ENCODE results near the gene ITGB1. TPM values are rescaled to one million over a fixed set of nuclear protein-coding genes. Genes with fewer than 3 reads are reported as not detected.

The ITGB1 gene
- total and polyA plus RNA-seq, 7 experiments from 2014 or later, result 26.5 to 205 (median 53.5) TPM

DNA sequence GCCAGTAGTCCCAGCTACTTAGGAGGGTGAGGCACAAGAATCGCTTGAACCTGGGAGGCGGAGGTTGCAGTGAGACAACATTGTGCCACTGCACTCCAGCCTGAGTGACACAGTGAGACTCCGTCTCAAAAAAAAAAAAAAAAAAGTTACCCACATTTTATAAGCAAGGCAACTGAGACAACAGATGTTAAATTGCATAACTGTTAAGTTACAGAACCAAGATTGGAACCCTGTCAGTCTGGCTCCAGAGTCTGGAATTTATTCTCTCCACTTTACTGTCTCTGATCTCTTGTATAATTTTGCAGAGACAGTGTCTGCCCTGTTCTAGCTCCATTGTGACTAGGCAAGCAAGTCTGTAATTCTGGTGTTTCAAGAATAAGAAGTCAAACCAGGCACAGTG, 6.2 kb upstream of the ITGB1 start:
- Histone ChIP-seq H3K4me1 (ENCODE audit: control insufficient read depth in 2 of 2, insufficient read depth in 2 of 2, low read length in 2 of 2) (no peaks in the 10 kb centered on the region), H3K9me3 (ENCODE audit: control insufficient read depth in 2 of 3, low read length in 3 of 3) (no peaks in the 10 kb centered on the region), H3K36me3 (ENCODE audit: control insufficient read depth in 2 of 3, insufficient read depth in 3 of 3, low read length in 3 of 3) (no peaks in the 10 kb centered on the region), H3K27me3 (ENCODE audit: control insufficient read depth in 2 of 2, insufficient read depth in 2 of 2, low read length in 2 of 2) (no peaks in the 10 kb centered on the region), H3K27ac (ENCODE audit: low read depth, low read length) (no peak overlapping the region), H3K4me3 (ENCODE audit: low read length) (no peak overlapping the region)
- Mint-ChIP-seq H3K9me3 (peaks cover 0 to 2% (median 0%) of the 10 kb centered on the region in 11 donors), H3K4me1 (peaks cover 0 to 18% (median 16%) of the 10 kb centered on the region in 7 donors), H3K4me3 (no peak overlapping the region), H3K27ac (no peak overlapping the region), H3K36me3 (peaks cover 0 to 4% (median 0%) of the 10 kb centered on the region in 5 donors), H3K27me3 (peaks cover 0 to 19% (median 0%) of the 10 kb centered on the region in 5 donors)
- ChIA-PET CTCF (no interaction called here), POLR2A (interaction anchor here (0.6 kb wide), 1 partner anchor 12 kb away, joined by 3 read pairs; no protein-coding TSS in a partner anchor)
- intact Hi-C loops (cut with micrococcal nuclease), result no loop called here
- ATAC-seq (no peak), DNase-seq (no peak)

DNA sequence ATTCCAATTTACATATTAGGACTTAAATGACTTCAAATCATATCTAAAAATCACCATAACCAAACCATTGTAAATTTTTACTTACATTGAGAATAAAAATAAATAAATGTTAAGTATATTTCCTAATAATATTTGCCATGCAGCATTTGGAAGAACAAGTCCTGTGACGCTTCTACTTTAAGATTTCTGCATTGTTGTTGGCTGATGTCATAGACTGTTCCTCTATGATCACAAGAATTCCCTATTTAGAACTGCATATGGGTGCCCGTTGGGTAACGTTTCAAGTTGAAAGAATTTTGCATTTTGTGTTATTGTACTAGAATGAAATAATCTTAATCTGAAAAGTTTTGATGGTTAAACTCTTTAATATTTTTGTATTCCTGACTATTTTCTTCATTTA, 5.1 kb upstream of the ITGB1 start:
- ChIA-PET POLR2A (no interaction called here), CTCF (no interaction called here)
- Mint-ChIP-seq H3K4me1 (peaks cover 8 to 26% (median 23%) of the 10 kb centered on the region in 7 donors), H3K4me3 (no peak overlapping the region), H3K9me3 (peaks cover 0 to 2% (median 0%) of the 10 kb centered on the region in 11 donors), H3K27ac (no peak overlapping the region), H3K36me3 (peaks cover 0 to 4% (median 0%) of the 10 kb centered on the region in 5 donors), H3K27me3 (peaks cover 0 to 26% (median 0%) of the 10 kb centered on the region in 5 donors)
- Histone ChIP-seq H3K9me3 (ENCODE audit: control insufficient read depth in 2 of 3, low read length in 3 of 3) (no peaks in the 10 kb centered on the region), H3K4me1 (ENCODE audit: control insufficient read depth in 2 of 2, insufficient read depth in 2 of 2, low read length in 2 of 2) (no peaks in the 10 kb centered on the region), H3K36me3 (ENCODE audit: control insufficient read depth in 2 of 3, insufficient read depth in 3 of 3, low read length in 3 of 3) (no peaks in the 10 kb centered on the region), H3K4me3 (ENCODE audit: low read length) (no peak overlapping the region), H3K27ac (ENCODE audit: low read depth, low read length) (no peak overlapping the region), H3K27me3 (ENCODE audit: control insufficient read depth in 2 of 2, insufficient read depth in 2 of 2, low read length in 2 of 2) (no peaks in the 10 kb centered on the region)
- ATAC-seq (no peak), DNase-seq (no peak)
- intact Hi-C loops (cut with micrococcal nuclease), result no loop called here

DNA sequence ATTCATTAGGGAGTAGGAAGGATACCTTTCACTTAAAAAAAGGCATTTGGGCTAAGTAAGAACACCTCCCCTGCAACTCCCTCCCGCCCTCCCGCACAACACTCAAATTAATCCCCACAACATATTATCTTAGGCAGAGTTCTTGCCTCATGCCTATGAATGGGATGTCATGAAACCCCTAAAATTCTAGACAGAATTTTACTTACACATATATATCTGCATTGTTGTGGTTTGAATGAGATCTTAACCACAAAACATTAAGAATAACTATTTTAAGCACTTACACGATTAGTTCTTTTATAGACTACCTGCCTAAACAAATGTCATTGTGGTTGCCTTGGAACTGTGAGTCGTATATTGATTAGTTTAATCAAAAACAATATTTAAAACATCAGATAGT, 4.5 kb upstream of the ITGB1 start:
- Histone ChIP-seq H3K4me3 (ENCODE audit: low read length) (no peak overlapping the region), H3K4me1 (ENCODE audit: control insufficient read depth in 2 of 2, insufficient read depth in 2 of 2, low read length in 2 of 2) (no peaks in the 10 kb centered on the region), H3K27me3 (ENCODE audit: control insufficient read depth in 2 of 2, insufficient read depth in 2 of 2, low read length in 2 of 2) (no peaks in the 10 kb centered on the region), H3K36me3 (ENCODE audit: control insufficient read depth in 2 of 3, insufficient read depth in 3 of 3, low read length in 3 of 3) (no peaks in the 10 kb centered on the region), H3K9me3 (ENCODE audit: control insufficient read depth in 2 of 3, low read length in 3 of 3) (no peaks in the 10 kb centered on the region), H3K27ac (ENCODE audit: low read depth, low read length) (no peak overlapping the region)
- peaks cover 0 to 4% (median 0%) of the 10 kb centered on the region in 5 donors for H3K36me3 Mint-ChIP-seq
- intact Hi-C loops (cut with micrococcal nuclease), result loop anchor here in 1 of 2 donors (1.0 kb wide), 1 partner anchor 47 kb away; no protein-coding TSS in a partner anchor
- POLR2A ChIA-PET, result interaction anchor here (1.2 kb wide), 1 partner anchor 17 kb away, joined by 4 read pairs; no protein-coding TSS in a partner anchor
- peaks cover 0 to 26% (median 0%) of the 10 kb centered on the region in 5 donors for H3K27me3 Mint-ChIP-seq
- no peak for ATAC-seq
- H3K9me3 Mint-ChIP-seq, result peaks cover 0 to 2% (median 0%) of the 10 kb centered on the region in 11 donors
- CTCF ChIA-PET, result no interaction called here
- peaks cover 8 to 26% (median 23%) of the 10 kb centered on the region in 7 donors for H3K4me1 Mint-ChIP-seq
- no peak overlapping the region for H3K27ac Mint-ChIP-seq
- no peak overlapping the region for H3K4me3 Mint-ChIP-seq
- DNase-seq, result no peak

DNA sequence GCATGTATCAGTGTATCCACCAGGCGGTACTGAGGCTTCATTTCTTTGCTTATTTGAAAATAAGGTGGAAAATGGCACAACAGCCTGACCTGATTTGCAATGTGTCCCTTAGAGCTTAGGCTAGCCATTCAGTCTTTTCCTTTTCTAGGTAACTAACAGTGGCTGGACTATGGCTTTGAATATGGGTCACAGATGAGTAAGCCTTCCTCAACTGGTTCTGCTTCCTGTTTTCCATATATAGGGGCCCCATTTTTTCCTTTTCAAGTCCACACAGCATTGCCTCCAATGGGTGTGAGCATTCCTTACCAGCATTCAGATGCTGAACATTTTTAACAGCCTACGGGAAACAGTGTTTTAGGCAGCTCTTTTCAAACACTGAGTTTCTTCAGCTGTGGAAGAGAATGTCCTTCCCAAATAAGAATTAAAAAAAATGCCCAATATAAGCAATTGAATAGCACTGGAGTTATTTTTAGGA, 3.9 kb upstream of the ITGB1 start:
- Mint-ChIP-seq H3K27me3 (peaks cover 0 to 24% (median 0%) of the 10 kb centered on the region in 5 donors), H3K27ac (no peak overlapping the region), H3K9me3 (peaks cover 0 to 2% (median 0%) of the 10 kb centered on the region in 11 donors), H3K36me3 (peaks cover 0 to 4% (median 0%) of the 10 kb centered on the region in 5 donors), H3K4me1 (peaks cover 8 to 26% (median 23%) of the 10 kb centered on the region in 7 donors), H3K4me3 (no peak overlapping the region)
- no peaks in the 10 kb centered on the region for H3K9me3 ChIP-seq (ENCODE audit: control insufficient read depth in 2 of 3, low read length in 3 of 3)
- no peak overlapping the region for H3K27ac ChIP-seq (ENCODE audit: low read depth, low read length)
- peaks cover 0 to under 1% of the 10 kb centered on the region in 2 donors for H3K4me1 ChIP-seq (ENCODE audit: control insufficient read depth in 2 of 2, insufficient read depth in 2 of 2, low read length in 2 of 2)
- no peaks in the 10 kb centered on the region for H3K27me3 ChIP-seq (ENCODE audit: control insufficient read depth in 2 of 2, insufficient read depth in 2 of 2, low read length in 2 of 2)
- H3K36me3 ChIP-seq (ENCODE audit: control insufficient read depth in 2 of 3, insufficient read depth in 3 of 3, low read length in 3 of 3), result no peaks in the 10 kb centered on the region
- DNase-seq (no peak), ATAC-seq (no peak)
- intact Hi-C loops (cut with micrococcal nuclease), result loop anchor here in 1 of 2 donors (1.0 kb wide), 1 partner anchor 47 kb away; no protein-coding TSS in a partner anchor
- POLR2A ChIA-PET, result interaction anchor here (0.6 to 1.2 kb wide), 2 partner anchors 10 to 18 kb away, joined by 3 to 4 read pairs; no protein-coding TSS in a partner anchor
- H3K4me3 ChIP-seq (ENCODE audit: low read length), result no peak overlapping the region
- CTCF ChIA-PET, result no interaction called here

DNA sequence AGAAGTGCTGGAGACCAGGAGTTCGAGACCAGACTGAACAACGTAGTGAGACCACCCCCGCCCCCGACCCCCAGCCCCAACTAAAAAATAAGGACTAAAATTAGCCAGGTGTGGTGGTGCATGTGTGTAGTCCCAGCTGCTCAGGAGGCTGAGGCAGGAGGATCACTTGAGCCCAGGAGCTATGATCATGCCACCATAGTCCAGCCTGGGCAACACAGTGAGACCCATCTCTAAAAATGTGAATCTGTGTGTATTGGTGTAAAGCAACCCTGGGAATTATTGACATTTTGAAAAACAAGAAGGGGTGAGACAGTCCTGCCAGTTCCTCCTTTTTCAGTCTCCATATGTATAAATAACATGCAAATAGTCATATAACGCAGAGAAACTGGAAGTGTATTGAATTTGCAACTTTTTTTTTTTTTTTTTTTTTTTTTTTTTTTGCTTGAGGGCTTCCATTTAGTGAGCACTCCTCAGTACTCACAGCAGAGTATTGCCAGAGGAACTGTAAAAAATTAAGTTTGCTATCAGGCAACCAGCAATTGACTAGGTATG, 3.4 kb upstream of the ITGB1 start:
- no peak for ATAC-seq
- POLR2A ChIA-PET, result interaction anchor here (0.6 to 1.2 kb wide), 2 partner anchors 9 to 18 kb away, joined by 3 to 4 read pairs; no protein-coding TSS in a partner anchor
- Histone ChIP-seq H3K4me1 (ENCODE audit: control insufficient read depth in 2 of 2, insufficient read depth in 2 of 2, low read length in 2 of 2) (peaks cover 0 to 5% of the 10 kb centered on the region in 2 donors), H3K27me3 (ENCODE audit: control insufficient read depth in 2 of 2, insufficient read depth in 2 of 2, low read length in 2 of 2) (no peaks in the 10 kb centered on the region), H3K27ac (ENCODE audit: low read depth, low read length) (no peak overlapping the region), H3K36me3 (ENCODE audit: control insufficient read depth in 2 of 3, insufficient read depth in 3 of 3, low read length in 3 of 3) (no peaks in the 10 kb centered on the region), H3K9me3 (ENCODE audit: control insufficient read depth in 2 of 3, low read length in 3 of 3) (no peaks in the 10 kb centered on the region), H3K4me3 (ENCODE audit: low read length) (no peak overlapping the region)
- H3K36me3 Mint-ChIP-seq, result peaks cover 0 to 2% (median 0%) of the 10 kb centered on the region in 5 donors
- H3K27me3 Mint-ChIP-seq, result peaks cover 0 to 21% (median 0%) of the 10 kb centered on the region in 5 donors
- no peak overlapping the region for H3K27ac Mint-ChIP-seq
- peaks cover 8 to 31% (median 26%) of the 10 kb centered on the region in 7 donors for H3K4me1 Mint-ChIP-seq
- no peak for DNase-seq
- no peak overlapping the region for H3K4me3 Mint-ChIP-seq
- CTCF ChIA-PET, result no interaction called here
- peaks cover 0 to 2% (median 0%) of the 10 kb centered on the region in 11 donors for H3K9me3 Mint-ChIP-seq
- intact Hi-C loops (cut with micrococcal nuclease), result no loop called here

DNA sequence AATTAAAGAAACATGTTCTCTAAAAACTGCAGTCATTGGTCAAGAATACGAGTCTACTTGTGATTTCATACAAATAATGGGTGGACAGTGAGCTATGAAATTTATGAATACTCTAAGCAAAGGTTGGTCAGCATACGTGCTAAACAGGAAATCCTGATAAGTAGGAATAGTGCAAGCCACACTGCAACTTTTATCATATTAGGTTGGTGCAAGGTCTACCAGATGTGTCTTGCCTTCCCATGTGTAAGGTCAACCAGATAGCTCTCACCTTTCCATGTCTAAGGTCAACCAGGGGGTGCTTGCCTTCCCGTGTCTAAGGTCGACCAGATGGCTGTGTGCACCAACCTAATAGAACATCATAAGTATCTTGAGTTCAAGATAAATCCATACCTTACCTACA, 2.0 kb upstream of the ITGB1 start:
- ATAC-seq (no peak), DNase-seq (no peak)
- peaks cover 0 to 6% of the 10 kb centered on the region in 2 donors for H3K4me1 ChIP-seq (ENCODE audit: control insufficient read depth in 2 of 2, insufficient read depth in 2 of 2, low read length in 2 of 2)
- Mint-ChIP-seq H3K9me3 (no peaks in the 10 kb centered on the region), H3K4me3 (peak overlapping the region in 6 of 10 donors; percentile 16 to 94 (median 70)), H3K4me1 (peaks cover 15 to 43% (median 38%) of the 10 kb centered on the region in 7 donors), H3K27me3 (peaks cover 0 to 15% (median 0%) of the 10 kb centered on the region in 5 donors), H3K27ac (peak overlapping the region in 1 of 9 donors; percentile 7), H3K36me3 (no peaks in the 10 kb centered on the region)
- intact Hi-C loops (cut with micrococcal nuclease), result no loop called here
- no peak overlapping the region for H3K27ac ChIP-seq (ENCODE audit: low read depth, low read length)
- no peaks in the 10 kb centered on the region for H3K36me3 ChIP-seq (ENCODE audit: control insufficient read depth in 2 of 3, insufficient read depth in 3 of 3, low read length in 3 of 3)
- no peaks in the 10 kb centered on the region for H3K9me3 ChIP-seq (ENCODE audit: control insufficient read depth in 2 of 3, low read length in 3 of 3)
- CTCF ChIA-PET, result no interaction called here
- no peaks in the 10 kb centered on the region for H3K27me3 ChIP-seq (ENCODE audit: control insufficient read depth in 2 of 2, insufficient read depth in 2 of 2, low read length in 2 of 2)
- H3K4me3 ChIP-seq (ENCODE audit: low read length), result no peak overlapping the region
- POLR2A ChIA-PET, result interaction anchor here (1.9 kb wide), 1 partner anchor 12 kb away, joined by 4 read pairs; no protein-coding TSS in a partner anchor

Measured in naive thymus-derived CD4-positive, alpha-beta T cell (primary cell).